ENCODE results near the gene HCN3.

DNA sequence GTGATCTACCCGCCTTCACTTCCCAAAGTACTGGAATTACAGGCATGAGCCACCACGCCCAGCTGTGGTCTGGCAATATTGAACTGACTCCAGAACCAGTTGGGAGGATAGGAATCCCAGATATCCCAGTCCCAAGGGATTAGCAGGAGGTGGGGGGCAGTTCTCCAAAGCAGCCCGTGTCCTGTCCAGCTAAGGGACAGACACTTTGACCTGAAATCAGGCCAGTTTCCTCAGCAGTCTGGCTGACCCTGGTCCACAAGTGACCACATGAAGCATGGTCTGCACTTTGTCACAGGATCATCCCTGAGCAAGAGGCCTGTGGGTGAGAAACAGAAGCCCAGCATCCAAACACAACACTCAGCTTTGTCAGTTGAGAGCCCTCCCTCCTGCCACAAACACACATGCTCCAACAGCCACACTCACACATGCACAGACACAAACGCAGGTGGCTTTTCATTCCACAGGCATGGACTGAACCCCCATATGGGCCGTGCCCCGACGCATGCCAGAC, 28.7 kb downstream of the HCN3 start:
- TF ChIP-seq NFE2L1 (CRISPR knock-in tag; IDR thresholded peaks at IDR 0.05; ENCODE audit: borderline replicate concordance) (no peak), FOXA1 (IDR thresholded peaks at IDR 0.05) (no peak), FOXA1 (CRISPR knock-in tag; IDR thresholded peaks at IDR 0.05) (no peak), RBM22 (optimal IDR thresholded peaks at IDR 0.05; ENCODE audit: low read length) (no peak)
